GM18507 (cell line): ENCODE data around the gene KAZN.

Experiments
- DNase-seq: peaks from one replicate; pipeline ENCODE4 v3.0.0; 2011; ENCODE audit warnings: low read depth; ENCODE audit not compliant: insufficient read length; ENCODE audit errors: extremely low spot score
- FAIRE-seq: peaks from 2 replicates; lab custom pipeline; 2011; peaks lifted over from hg19 to GRCh38; lab: Jason Lieb, UNC

The KAZN gene

DNA sequence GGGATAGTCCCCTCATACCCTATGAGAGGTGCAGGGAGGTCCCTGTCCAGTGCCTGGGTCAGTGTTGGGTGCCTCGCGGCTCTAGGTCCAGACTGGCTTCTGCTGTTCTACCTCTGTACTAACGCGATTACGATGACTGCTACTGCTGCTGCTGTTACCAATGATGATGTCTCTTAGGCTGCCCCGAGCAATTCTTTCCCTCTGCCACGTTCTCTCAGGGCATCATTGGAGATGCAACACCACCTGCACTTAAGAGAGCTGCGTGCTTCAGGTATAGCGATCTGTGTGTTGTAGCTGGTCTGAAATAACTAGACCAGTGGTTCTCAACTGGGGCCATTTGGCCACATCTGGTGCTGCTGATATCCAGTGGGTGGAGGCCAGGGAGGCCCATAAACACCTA, 36.9 kb downstream of the KAZN start:
- DNase-seq (no peak), FAIRE-seq (no peak)

DNA sequence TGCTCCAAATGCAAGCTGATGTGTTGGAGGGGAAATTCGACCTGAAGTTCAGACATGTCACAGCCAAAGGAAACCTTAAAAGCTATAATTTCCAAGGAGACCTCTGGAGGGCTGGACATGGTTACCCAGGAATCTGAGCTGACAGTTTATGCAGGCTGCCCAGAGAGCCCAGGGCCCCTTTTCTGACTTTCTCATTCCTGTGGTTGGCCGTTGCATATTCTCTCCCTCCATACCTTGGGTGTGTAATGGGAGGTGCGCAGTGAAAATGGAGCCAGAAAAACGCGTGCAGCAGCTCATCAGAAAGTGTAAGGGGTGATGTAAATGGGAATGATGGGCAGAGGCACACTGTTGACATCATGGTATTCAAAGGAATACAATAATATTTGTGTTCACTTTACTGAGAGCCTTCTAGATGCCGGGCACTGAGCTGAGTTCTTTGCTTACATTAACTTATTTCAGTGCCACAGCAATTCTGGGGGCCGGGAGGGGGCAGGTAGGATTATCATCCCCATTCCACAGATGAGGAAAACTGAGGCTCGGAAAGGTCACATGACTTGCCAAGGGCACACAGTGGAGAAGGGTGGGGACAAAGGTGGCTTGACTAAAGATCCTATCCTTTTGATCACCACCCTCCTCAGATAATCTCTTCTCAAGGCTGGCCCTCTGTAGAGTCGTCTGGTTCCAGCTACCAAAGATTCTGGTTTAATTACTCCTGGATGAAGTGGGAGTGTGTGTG, 38.6 kb downstream of the KAZN start:
- DNase-seq = no peak
- no peak for FAIRE-seq

DNA sequence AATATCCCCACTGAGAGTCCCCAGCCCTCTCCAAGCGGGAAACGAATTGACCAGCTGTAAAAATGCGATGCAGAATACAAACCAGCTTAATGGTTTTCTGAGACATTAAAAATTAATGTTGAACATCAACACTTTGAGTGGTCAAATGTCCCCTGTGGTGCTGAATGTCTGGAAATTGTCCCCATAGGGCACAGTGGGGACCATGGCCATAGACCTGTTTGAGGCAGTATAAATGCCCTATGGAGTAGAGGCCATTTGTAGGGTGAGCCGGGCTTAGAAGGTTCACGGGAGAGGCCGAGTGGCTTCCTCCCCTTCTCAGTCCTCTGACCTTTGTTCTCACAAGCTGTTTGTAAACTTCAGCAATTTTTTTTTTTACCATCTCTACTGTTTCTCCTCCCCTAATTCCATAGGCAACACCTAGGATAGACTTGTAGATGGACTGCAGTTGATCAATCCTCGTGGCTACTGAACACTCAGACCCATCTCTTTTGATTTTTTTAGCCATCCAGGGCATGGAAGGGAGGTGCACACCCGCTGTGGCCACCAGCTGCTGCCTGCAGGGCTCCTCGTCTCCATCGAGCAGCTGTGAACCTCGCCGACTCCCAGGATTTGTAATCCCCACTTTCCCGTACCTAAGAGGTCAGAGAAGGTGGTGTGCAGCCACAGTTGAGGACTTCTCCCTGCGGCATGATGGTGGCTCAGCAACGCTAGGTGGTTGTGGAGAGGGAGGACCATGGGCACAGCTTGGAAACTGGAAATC, 41.0 kb downstream of the KAZN start:
- no peak for DNase-seq
- no peak for FAIRE-seq

GRCh38 chr1:14642712-14643111, 44.2 kb downstream of the KAZN start:
- no peak for DNase-seq
- FAIRE-seq = no peak

GRCh38 chr1:14646973-14647372, 48.5 kb downstream of the KAZN start:
- FAIRE-seq (no peak), DNase-seq (no peak)

GRCh38 chr1:14647777-14648176, 49.3 kb downstream of the KAZN start:
- DNase-seq = no peak
- no peak for FAIRE-seq

DNA sequence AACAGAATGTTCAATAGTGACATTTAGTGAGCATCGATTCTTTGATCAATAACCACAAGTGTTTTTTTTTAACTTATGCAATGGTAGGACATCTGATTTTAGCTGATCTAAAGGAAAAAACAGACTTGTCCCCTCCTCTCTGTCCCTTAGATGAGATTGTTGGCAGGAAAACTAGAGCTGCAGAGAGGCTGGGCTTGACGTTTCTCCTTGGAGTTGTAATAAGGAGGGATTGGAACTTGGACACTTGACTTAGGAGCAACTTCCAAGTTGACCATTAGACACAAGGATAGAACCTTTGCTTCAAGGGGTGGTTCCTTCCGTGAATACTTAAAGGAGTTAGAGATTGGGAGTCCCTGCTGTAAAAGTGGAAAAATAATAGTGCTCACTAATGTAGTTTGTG, 49.9 kb downstream of the KAZN start:
- FAIRE-seq (no peak), DNase-seq (no peak)

DNA sequence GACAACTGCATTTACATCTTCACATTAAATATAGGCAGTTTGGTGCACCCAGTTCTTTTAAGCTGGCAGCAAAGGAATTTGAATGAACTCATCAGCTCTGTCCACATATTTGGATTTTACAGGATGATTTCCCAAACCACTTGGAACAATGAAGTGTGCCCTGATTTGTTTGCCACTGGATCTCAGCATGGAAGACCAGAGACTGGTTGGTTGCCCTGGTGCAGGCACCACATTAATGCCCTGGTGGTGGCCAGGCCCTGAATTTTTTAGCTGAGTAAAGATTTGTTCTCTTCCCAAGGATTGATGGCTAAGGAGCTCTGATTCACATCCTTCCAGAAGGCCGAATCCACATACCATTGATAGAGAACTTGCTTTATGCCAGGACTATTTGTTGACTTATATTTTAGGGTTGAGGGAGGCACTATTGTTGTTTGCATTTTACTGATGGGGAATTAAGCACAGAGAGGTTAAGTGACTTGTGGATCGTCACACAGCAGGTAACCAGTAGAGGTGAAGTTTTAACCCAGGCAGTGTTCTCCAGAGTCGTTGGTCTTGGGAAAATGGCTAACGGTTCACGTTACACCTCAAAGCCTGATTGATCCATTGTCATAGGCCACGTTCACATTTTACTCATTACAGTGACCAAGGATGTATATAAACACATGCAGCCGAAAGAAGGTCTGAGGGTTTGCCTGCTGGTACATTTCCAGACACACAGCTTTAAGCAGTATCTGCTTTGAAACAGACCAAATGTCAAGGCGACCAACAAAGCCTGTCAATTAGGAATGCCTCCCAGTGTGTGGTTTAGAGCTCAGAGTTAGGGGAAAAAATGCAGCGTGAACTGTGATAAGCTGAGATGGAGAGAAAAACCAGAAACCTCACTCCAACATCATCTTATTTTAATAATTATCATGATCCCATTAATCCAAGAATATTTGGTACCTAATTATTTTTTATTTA, 50.7 kb downstream of the KAZN start:
- DNase-seq (no peak), FAIRE-seq (no peak)

- FAIRE-seq (no peak), DNase-seq (no peak)
Measured at GRCh38 chr1:14649976-14650375, 51.5 kb downstream of the KAZN start.

GRCh38 chr1:14650951-14651350, 52.5 kb downstream of the KAZN start:
- FAIRE-seq = no peak
- no peak for DNase-seq

DNA sequence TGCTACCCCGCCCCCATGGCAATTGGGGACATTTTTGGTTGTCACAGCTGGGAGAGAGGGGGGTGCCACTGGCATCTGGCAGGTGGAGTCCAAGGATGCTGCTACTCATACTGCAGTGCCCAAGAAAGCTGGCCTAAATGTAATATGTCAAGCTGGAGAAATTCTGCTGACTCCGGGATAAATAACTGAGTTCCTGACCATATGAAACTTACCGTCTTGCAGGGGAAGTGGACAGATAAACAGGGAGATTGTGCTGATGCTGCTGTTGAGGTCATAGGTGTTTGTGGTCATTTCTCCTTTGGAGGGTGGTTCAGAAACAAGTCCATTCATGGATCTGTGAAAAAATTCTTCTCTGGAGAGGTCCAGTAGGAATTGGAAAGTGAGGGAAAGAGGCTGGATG, 54.4 kb downstream of the KAZN start:
- FAIRE-seq (no peak), DNase-seq (no peak)

DNA sequence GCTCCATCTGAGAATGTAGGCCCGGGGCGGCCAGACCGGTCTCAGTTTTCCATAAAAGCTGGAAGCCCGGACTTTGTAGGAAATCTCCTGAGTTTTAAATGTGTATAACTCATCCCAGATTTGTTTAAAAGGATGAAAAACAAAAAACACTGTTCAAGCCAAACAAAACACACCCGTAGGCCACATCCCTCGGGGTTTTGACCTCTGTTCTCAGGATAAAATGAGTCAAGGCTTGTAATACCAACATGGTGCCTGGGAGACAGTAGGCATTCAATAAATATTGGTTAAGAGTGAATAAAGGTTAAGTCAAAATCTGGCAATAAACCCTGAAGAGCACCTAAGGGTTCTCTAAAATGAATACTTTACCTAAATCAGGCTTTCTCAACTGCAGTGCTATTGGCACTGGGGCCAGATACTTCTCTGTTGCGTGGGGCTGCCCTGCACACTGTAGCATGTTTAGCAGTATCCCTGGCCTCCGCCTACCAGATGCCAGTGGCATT, 55.0 kb downstream of the KAZN start:
- no peak for FAIRE-seq
- no peak for DNase-seq

- no peak for FAIRE-seq
- no peak for DNase-seq
Measured at GRCh38 chr1:14654554-14654953, 56.1 kb downstream of the KAZN start.

GRCh38 chr1:14655385-14655784, 56.9 kb downstream of the KAZN start:
- FAIRE-seq (no peak), DNase-seq (no peak)

DNA sequence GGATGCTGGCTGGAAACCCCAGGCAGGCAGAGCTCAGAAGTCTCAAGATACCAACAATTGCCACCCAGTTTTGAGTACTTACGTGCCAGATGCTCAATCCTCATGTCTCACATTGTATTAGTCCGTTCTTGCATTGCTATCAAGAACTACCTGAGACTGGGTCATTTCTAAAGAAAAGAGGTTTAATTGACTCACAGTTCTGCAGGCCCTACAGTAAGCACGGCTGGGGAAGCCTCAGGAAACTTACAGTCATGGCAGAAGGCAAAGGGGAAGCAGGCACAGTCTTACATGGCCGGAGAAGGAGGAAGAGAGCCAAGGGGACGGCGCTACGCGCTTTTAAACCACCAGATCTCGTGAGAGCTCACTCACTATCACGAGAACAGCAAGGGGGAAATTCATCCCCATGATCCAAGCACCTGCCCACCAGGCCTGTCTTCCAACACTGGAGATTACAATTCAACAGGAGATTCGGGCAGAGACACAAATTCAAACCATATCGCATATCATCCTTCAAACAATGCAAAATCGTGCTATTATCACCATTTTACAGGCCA, 58.0 kb downstream of the KAZN start:
- no peak for DNase-seq
- FAIRE-seq = no peak

DNA sequence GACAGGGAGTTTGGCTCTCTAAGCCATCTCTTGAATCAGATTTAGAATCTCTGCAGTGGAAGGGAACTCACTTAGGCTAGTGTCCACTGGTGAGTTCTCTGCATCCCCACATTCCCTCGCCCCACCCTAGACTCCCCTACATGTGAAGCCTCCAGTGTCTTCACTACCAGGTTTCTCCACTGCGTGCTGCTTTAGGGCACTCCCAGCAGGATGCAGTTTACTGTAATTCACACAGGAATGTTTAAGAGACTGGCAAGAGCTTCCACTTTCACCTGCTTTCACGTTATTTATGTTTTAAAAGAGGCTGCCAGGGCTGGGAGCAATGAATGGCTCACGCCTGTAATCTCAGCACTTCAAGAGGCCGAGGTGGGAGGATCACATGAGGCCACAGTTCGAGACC, 60.2 kb downstream of the KAZN start:
- DNase-seq (no peak), FAIRE-seq (no peak)

DNA sequence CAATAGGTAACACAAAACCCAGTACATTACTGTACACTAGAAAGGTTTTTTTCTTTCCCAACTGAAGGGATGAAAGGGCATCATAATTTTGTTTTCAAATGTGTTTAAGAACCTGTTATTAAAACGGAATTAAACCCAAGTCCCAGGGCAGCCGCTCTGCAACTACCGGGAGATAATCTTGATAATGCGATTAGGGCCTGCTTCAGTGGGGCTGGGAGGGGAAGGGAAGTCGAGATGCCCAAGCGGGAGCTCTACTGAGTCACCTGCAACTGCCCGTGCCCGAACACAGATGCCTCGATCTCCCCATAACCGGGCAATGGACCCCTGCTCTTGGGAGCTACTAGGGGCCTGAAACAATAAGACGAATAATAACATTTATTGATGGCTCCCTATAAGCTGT, 61.4 kb downstream of the KAZN start:
- FAIRE-seq (no peak), DNase-seq (no peak)

DNA sequence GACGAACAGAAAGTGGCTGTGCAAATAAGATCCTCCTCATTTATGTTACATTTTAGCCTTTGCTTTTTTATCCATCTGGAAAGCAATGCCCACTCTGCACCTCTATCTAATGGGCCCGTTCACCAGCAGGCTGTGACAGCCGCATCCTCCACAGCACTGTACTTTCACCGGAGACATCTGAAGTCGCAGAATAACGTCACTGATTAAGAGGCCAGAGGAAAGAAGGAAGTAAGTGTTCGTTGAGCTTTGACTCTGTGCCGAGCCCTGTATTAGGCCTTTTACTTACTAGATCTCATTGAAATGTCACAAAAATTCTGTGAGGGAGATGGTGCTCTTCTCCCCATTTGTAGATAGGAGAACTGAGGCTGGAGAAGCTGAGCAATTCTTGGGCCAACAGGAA, 62.3 kb downstream of the KAZN start:
- FAIRE-seq = no peak
- no peak for DNase-seq

DNA sequence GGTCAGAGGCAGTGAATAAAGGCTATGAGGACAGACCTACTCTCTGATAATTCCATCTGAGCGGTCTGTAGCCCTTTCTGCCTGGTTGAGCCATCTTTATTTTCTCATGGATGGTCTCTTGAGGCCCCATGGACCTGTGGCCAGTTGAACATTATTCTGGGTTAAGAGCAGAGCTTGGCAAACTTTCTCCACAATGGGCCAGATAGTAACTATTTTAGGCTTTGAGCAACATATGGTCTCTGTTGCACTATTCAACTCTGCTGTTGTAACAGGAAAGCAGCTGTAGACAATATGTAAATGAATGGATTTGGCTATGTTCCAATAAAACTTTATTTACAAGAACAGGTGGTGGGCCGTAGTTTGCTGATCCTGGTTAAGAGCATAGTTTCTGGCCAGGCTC, 62.7 kb downstream of the KAZN start:
- FAIRE-seq (no peak), DNase-seq (no peak)

DNA sequence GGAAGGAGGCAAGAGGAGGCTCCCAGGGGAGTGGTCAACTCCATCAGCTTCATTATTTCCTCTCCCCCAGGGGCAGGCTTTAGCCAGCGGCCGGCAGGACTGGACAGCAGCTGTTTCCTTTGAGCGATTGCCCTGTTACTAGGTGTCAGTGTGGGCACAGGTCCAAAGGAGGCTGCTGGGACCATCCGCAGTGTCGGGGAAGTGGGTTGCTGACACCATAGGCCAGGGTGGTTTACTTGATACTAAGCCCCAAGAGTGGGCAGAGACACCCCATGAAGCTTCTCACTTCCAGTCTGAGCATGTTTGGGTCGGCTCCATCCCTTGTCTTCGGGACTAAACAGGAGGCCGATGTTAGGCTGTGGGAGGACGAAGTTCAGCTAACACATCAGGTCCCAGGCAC, 63.6 kb downstream of the KAZN start:
- FAIRE-seq (no peak), DNase-seq (no peak)
